ENCODE data around the gene CBR1. TPM values are rescaled to one million over a fixed set of nuclear protein-coding genes. Genes with fewer than 3 reads are reported as not detected.
A peak's percentile ranks its signal among the peaks of the same experiment; 100 is the strongest.

CBR1 gene
- total and polyA plus RNA-seq, 2 of the 13 experiments (the other 11 are each of a cell fraction or from before 2014, with no cell fraction given): 33.7 to 38.7 TPM

DNA sequence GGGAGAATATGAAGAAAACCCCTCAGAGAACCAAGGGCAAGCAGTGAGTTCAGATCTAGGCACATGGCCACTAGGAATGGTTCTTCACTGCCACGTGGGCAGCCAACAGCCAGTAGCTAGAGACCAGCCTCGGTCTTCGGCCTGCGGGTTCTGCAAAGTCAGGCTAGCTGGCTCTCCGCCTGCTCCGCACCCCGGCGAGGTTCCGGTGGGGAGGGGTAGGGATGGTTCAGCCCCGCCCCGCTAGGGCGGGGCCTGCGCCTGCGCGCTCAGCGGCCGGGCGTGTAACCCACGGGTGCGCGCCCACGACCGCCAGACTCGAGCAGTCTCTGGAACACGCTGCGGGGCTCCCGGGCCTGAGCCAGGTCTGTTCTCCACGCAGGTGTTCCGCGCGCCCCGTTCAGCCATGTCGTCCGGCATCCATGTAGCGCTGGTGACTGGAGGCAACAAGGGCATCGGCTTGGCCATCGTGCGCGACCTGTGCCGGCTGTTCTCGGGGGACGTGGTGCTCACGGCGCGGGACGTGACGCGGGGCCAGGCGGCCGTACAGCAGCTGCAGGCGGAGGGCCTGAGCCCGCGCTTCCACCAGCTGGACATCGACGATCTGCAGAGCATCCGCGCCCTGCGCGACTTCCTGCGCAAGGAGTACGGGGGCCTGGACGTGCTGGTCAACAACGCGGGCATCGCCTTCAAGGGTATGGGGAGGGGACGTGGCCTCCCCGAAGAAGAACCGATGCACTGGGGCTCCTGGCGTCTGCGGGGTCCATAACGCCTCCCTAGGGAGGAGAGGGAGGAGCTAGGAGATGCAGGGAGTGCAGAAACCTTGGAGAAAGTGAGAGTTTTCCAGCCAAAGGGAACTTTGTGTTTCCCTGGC, at the start of gene CBR1 (continued):
- TF ChIP-seq, protein P1, sequence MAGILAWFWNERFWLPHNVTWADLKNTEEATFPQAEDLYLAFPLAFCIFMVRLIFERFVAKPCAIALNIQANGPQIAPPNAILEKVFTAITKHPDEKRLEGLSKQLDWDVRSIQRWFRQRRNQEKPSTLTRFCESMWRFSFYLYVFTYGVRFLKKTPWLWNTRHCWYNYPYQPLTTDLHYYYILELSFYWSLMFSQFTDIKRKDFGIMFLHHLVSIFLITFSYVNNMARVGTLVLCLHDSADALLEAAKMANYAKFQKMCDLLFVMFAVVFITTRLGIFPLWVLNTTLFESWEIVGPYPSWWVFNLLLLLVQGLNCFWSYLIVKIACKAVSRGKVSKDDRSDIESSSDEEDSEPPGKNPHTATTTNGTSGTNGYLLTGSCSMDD (CRISPR knock-in tag; IDR thresholded peaks at IDR 0.05): no peak
- TF ChIP-seq GABPB1 (CRISPR knock-in tag; IDR thresholded peaks at IDR 0.05) (peak; percentile 81), KLF15 (CRISPR knock-in tag; IDR thresholded peaks at IDR 0.05; ENCODE audit: borderline replicate concordance) (0 out of 2 replicates have a peak, but pooled peaks have one; percentile 22), RBM39 (IDR thresholded peaks at IDR 0.05; ENCODE audit: low read depth, low read length, poor library complexity, severe bottlenecking) (no peak), ESRRA (CRISPR knock-in tag; IDR thresholded peaks at IDR 0.05; ENCODE audit: low read depth) (no peak), KMT2A (CRISPR knock-in tag; IDR thresholded peaks at IDR 0.05) (peak; percentile 49; the same call in 1 of the 2 replicates), POGZ (CRISPR knock-in tag; IDR thresholded peaks at IDR 0.05) (peak; percentile 77), SRSF1 (optimal IDR thresholded peaks at IDR 0.05; ENCODE audit: low read depth, low read length) (no peak), CHD4 (IDR thresholded peaks at IDR 0.05; ENCODE audit: borderline replicate concordance, low read length) (no peak), TMF1 (CRISPR knock-in tag; IDR thresholded peaks at IDR 0.05; ENCODE audit: low read depth) (peak; percentile 36; the same call in 1 of the 2 replicates), ZNF788 (CRISPR knock-in tag; IDR thresholded peaks at IDR 0.05; ENCODE audit: borderline replicate concordance) (peak; percentile 55; the same call in 1 of the 2 replicates), MYC (CRISPR knock-in tag; IDR thresholded peaks at IDR 0.05; ENCODE audit: borderline replicate concordance) (peak; percentile 79; the same call in 1 of the 2 replicates), ZBTB42 (CRISPR knock-in tag; IDR thresholded peaks at IDR 0.05) (peak; percentile 29; the same call in 1 of the 2 replicates), SP140L (CRISPR knock-in tag; IDR thresholded peaks at IDR 0.05; ENCODE audit: borderline replicate concordance) (no peak)
- TF ChIP-seq, protein P2, sequence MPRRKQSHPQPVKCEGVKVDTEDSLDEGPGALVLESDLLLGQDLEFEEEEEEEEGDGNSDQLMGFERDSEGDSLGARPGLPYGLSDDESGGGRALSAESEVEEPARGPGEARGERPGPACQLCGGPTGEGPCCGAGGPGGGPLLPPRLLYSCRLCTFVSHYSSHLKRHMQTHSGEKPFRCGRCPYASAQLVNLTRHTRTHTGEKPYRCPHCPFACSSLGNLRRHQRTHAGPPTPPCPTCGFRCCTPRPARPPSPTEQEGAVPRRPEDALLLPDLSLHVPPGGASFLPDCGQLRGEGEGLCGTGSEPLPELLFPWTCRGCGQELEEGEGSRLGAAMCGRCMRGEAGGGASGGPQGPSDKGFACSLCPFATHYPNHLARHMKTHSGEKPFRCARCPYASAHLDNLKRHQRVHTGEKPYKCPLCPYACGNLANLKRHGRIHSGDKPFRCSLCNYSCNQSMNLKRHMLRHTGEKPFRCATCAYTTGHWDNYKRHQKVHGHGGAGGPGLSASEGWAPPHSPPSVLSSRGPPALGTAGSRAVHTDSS (CRISPR knock-in tag; conservative IDR thresholded peaks at IDR 0.05): no peak
- TF ChIP-seq, protein P3, sequence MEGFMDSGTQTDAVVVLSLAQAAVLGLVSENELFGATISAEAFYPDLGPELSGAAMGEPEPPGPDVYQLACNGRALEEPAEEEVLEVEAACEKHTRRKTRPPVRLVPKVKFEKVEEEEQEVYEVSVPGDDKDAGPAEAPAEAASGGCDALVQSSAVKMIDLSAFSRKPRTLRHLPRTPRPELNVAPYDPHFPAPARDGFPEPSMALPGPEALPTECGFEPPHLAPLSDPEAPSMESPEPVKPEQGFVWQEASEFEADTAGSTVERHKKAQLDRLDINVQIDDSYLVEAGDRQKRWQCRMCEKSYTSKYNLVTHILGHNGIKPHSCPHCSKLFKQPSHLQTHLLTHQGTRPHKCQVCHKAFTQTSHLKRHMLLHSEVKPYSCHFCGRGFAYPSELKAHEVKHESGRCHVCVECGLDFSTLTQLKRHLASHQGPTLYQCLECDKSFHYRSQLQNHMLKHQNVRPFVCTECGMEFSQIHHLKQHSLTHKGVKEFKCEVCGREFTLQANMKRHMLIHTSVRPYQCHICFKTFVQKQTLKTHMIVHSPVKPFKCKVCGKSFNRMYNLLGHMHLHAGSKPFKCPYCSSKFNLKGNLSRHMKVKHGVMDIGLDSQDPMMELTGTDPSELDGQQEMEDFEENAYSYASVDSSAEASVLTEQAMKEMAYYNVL (CRISPR knock-in tag; IDR thresholded peaks at IDR 0.05; ENCODE audit: borderline replicate concordance): no peak
- TF ChIP-seq, protein P4, sequence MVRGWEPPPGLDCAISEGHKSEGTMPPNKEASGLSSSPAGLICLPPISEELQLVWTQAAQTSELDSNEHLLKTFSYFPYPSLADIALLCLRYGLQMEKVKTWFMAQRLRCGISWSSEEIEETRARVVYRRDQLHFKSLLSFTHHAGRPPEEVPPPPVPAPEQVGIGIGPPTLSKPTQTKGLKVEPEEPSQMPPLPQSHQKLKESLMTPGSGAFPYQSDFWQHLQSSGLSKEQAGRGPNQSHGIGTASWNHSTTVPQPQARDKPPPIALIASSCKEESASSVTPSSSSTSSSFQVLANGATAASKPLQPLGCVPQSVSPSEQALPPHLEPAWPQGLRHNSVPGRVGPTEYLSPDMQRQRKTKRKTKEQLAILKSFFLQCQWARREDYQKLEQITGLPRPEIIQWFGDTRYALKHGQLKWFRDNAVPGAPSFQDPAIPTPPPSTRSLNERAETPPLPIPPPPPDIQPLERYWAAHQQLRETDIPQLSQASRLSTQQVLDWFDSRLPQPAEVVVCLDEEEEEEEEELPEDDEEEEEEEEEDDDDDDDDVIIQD (CRISPR knock-in tag; IDR thresholded peaks at IDR 0.05; ENCODE audit: low read depth): peak; percentile 62; the same call in 1 of the 2 replicates
- TF ChIP-seq, protein P5, sequence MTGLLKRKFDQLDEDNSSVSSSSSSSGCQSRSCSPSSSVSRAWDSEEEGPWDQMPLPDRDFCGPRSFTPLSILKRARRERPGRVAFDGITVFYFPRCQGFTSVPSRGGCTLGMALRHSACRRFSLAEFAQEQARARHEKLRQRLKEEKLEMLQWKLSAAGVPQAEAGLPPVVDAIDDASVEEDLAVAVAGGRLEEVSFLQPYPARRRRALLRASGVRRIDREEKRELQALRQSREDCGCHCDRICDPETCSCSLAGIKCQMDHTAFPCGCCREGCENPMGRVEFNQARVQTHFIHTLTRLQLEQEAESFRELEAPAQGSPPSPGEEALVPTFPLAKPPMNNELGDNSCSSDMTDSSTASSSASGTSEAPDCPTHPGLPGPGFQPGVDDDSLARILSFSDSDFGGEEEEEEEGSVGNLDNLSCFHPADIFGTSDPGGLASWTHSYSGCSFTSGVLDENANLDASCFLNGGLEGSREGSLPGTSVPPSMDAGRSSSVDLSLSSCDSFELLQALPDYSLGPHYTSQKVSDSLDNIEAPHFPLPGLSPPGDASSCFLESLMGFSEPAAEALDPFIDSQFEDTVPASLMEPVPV (CRISPR knock-in tag; IDR thresholded peaks at IDR 0.05): 0 out of 2 replicates have a peak, but pooled peaks have one; percentile 56
- TF ChIP-seq, protein P6, sequence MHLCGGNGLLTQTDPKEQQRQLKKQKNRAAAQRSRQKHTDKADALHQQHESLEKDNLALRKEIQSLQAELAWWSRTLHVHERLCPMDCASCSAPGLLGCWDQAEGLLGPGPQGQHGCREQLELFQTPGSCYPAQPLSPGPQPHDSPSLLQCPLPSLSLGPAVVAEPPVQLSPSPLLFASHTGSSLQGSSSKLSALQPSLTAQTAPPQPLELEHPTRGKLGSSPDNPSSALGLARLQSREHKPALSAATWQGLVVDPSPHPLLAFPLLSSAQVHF (CRISPR knock-in tag; IDR thresholded peaks at IDR 0.05): peak; percentile 76; the same call in 1 of the 2 replicates
